Upper lobe of left lung (tissue), 4 donors: Measurements from ENCODE around the gene SLC25A21.

Source experiments
- CTCF ChIP-seq, 6 experiments: fragments of 450-650 bp in 4 of 6; fragments of 200-600 bp in 2 of 6; sonication (generic) in 2 of 6; IDR thresholded peaks; one replicate each; pipeline ENCODE4 v1.5.1; 2016 to 2019; ENCODE audit warnings: antibody characterized with exemption in 6 of 6
- POLR2A ChIP-seq, 4 donors: fragments of 450-650 bp; IDR thresholded peaks; one replicate each; pipeline ENCODE4 v1.5.1; 2016 to 2017; ENCODE audit warnings: antibody characterized with exemption in 4 of 4, mild to moderate bottlenecking in 2 of 4

- TF ChIP-seq CTCF (IDR thresholded peaks at IDR 0.05), result no peak
- no peak for TF ChIP-seq POLR2A (IDR thresholded peaks at IDR 0.05)
These were observed 403.6 kb downstream of the SLC25A21 start for GRCh38 chr14:36768638-36769337.
